Measurements from ENCODE around the gene CCBE1.

DNA sequence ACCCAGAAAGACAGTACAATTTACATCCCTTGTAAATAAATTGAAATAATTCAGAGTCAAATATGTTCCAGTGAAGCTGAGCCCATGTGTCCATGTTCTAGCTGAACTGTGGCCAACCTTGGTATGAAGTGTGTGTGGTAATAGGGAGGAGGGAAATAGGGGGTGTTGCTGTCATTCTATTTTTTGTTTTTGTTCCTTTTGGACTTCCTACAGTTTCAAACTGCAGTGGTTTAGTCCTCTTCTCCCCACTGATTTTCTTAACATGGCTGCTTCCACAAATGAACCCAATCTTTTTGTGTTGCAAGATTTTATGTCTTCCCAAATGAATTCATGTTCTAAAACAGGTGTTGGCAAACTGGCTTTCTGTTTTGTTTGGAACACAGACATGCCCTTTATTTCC, 156.9 kb downstream of the CCBE1 start:
- TF ChIP-seq POLR2A (IDR thresholded peaks at IDR 0.05; ENCODE audit: low read depth, low read length) = no peak
- TF ChIP-seq, protein P1, sequence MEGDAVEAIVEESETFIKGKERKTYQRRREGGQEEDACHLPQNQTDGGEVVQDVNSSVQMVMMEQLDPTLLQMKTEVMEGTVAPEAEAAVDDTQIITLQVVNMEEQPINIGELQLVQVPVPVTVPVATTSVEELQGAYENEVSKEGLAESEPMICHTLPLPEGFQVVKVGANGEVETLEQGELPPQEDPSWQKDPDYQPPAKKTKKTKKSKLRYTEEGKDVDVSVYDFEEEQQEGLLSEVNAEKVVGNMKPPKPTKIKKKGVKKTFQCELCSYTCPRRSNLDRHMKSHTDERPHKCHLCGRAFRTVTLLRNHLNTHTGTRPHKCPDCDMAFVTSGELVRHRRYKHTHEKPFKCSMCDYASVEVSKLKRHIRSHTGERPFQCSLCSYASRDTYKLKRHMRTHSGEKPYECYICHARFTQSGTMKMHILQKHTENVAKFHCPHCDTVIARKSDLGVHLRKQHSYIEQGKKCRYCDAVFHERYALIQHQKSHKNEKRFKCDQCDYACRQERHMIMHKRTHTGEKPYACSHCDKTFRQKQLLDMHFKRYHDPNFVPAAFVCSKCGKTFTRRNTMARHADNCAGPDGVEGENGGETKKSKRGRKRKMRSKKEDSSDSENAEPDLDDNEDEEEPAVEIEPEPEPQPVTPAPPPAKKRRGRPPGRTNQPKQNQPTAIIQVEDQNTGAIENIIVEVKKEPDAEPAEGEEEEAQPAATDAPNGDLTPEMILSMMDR (conservative IDR thresholded peaks at IDR 0.05; ENCODE audit: low read depth, low read length) = no peak
- TF ChIP-seq, protein P2, sequence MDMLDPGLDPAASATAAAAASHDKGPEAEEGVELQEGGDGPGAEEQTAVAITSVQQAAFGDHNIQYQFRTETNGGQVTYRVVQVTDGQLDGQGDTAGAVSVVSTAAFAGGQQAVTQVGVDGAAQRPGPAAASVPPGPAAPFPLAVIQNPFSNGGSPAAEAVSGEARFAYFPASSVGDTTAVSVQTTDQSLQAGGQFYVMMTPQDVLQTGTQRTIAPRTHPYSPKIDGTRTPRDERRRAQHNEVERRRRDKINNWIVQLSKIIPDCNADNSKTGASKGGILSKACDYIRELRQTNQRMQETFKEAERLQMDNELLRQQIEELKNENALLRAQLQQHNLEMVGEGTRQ (IDR thresholded peaks at IDR 0.05; ENCODE audit: low read depth, low read length) = no peak
- TF ChIP-seq RAD21 (IDR thresholded peaks at IDR 0.05; ENCODE audit: low read length) = no peak
- TF ChIP-seq MAZ (IDR thresholded peaks at IDR 0.05; ENCODE audit: borderline replicate concordance, low read depth, low read length) = no peak
- no peak for TF ChIP-seq RFX5 (IDR thresholded peaks at IDR 0.05; ENCODE audit: low read depth, low read length)
- TF ChIP-seq CHD1 (IDR thresholded peaks at IDR 0.05; ENCODE audit: low read depth, low read length) = no peak
- no peak for TF ChIP-seq SMC3 (IDR thresholded peaks at IDR 0.05; ENCODE audit: low read depth, low read length)
- TF ChIP-seq, protein P3, sequence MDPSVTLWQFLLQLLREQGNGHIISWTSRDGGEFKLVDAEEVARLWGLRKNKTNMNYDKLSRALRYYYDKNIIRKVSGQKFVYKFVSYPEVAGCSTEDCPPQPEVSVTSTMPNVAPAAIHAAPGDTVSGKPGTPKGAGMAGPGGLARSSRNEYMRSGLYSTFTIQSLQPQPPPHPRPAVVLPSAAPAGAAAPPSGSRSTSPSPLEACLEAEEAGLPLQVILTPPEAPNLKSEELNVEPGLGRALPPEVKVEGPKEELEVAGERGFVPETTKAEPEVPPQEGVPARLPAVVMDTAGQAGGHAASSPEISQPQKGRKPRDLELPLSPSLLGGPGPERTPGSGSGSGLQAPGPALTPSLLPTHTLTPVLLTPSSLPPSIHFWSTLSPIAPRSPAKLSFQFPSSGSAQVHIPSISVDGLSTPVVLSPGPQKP (IDR thresholded peaks at IDR 0.05; ENCODE audit: borderline replicate concordance, low read depth, low read length) = no peak
- no peak for TF ChIP-seq MXI1 (IDR thresholded peaks at IDR 0.05; ENCODE audit: borderline replicate concordance, low read depth, low read length)
- TF ChIP-seq FOS (IDR thresholded peaks at IDR 0.05; ENCODE audit: low read depth, low read length) = no peak
- no peak for TF ChIP-seq CEBPB (IDR thresholded peaks at IDR 0.05; ENCODE audit: low read depth, low read length)
- no peak for TF ChIP-seq BHLHE40 (IDR thresholded peaks at IDR 0.05; ENCODE audit: low read depth, low read length)

Measured in IMR-90 (cell line).